ENCODE results near the gene EPB41L4B.

EPB41L4B gene

DNA sequence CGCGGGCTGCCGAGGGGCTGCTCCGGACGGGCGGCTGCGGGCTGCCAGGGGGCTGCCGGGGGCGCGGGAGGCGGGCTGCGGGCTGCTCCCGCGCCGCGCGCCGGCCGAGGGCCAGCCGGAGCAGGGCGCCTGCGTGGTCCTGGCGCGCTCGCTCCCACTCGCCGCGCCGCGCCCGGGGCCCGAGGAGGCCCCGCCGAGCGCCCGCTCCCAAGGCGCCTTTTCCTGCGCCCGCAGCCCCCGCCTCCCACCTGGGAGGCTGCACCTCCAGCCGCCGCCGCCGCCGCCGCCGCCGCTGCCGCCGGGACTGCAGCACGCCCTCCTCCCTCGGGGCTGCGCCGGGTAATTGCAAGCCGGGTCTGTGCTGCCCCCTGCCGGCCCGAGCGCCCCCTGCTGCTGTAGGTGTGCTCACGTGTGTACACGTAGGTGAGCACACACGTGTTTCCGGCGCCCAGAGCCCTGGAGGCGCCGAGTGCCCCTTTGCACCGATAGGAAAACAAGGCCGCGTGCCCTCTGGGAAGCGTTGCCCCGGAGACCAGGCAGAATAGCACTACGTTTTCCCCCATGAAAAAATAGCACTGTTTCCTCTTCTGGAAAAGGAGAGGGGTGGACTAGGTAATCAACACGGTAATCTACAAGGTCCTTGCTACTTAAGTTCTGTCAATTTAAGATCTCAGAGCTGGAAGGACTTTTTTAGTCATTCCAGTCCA lies at the start of gene EPB41L4B (continued):
- TF ChIP-seq ZFP37 (tag by site-specific recombination; IDR thresholded peaks at IDR 0.05), result no peak
- no peak for TF ChIP-seq RBAK (tag by site-specific recombination; IDR thresholded peaks at IDR 0.05)
- no peak for TF ChIP-seq ZNF549 (tag by site-specific recombination; IDR thresholded peaks at IDR 0.05)
- TF ChIP-seq ZNF157 (tag by site-specific recombination; IDR thresholded peaks at IDR 0.05), result no peak
- TF ChIP-seq ZBTB7A (tag by site-specific recombination; IDR thresholded peaks at IDR 0.05; ENCODE audit: low read depth), result no peak
- no peak for TF ChIP-seq ZNF670 (tag by site-specific recombination; IDR thresholded peaks at IDR 0.05; ENCODE audit: low read depth)
- TF ChIP-seq ZNF112 (tag by site-specific recombination; IDR thresholded peaks at IDR 0.05), result no peak
- TF ChIP-seq KLF10 (tag by site-specific recombination; IDR thresholded peaks at IDR 0.05), result no peak; the same call in 1 of the 2 replicates
- peak; percentile 69 for TF ChIP-seq HIC1 (tag by site-specific recombination; IDR thresholded peaks at IDR 0.05)
- TF ChIP-seq ZNF184 (tag by site-specific recombination; IDR thresholded peaks at IDR 0.05), result no peak
- TF ChIP-seq IKZF3 (tag by site-specific recombination; IDR thresholded peaks at IDR 0.05), result peak; percentile 31; the same call in 1 of the 2 replicates
- TF ChIP-seq, protein P1, sequence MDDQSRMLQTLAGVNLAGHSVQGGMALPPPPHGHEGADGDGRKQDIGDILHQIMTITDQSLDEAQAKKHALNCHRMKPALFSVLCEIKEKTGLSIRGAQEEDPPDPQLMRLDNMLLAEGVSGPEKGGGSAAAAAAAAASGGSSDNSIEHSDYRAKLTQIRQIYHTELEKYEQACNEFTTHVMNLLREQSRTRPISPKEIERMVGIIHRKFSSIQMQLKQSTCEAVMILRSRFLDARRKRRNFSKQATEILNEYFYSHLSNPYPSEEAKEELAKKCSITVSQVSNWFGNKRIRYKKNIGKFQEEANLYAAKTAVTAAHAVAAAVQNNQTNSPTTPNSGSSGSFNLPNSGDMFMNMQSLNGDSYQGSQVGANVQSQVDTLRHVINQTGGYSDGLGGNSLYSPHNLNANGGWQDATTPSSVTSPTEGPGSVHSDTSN (CRISPR knock-in tag; IDR thresholded peaks at IDR 0.05), result no peak
- no peak for TF ChIP-seq SALL2 (tag by site-specific recombination; IDR thresholded peaks at IDR 0.05; ENCODE audit: borderline replicate concordance)
- no peak for TF ChIP-seq PRDM1 (tag by site-specific recombination; IDR thresholded peaks at IDR 0.05)
- TF ChIP-seq ZNF138 (tag by site-specific recombination; IDR thresholded peaks at IDR 0.05; ENCODE audit: borderline replicate concordance), result no peak
- no peak for TF ChIP-seq ZNF623 (tag by site-specific recombination; IDR thresholded peaks at IDR 0.05)
- TF ChIP-seq ZNF571 (tag by site-specific recombination; IDR thresholded peaks at IDR 0.05), result no peak
- TF ChIP-seq ZFP41 (tag by site-specific recombination; IDR thresholded peaks at IDR 0.05; ENCODE audit: borderline replicate concordance), result no peak
- TF ChIP-seq ZSCAN18 (tag by site-specific recombination; IDR thresholded peaks at IDR 0.05), result no peak
- TF ChIP-seq ZNF521 (tag by site-specific recombination; IDR thresholded peaks at IDR 0.05), result no peak
- no peak for TF ChIP-seq BCL11B (tag by site-specific recombination; IDR thresholded peaks at IDR 0.05; ENCODE audit: low read depth)
- TF ChIP-seq BCL11A (tag by site-specific recombination; IDR thresholded peaks at IDR 0.05; ENCODE audit: low read depth), result no peak
- TF ChIP-seq, protein P2, sequence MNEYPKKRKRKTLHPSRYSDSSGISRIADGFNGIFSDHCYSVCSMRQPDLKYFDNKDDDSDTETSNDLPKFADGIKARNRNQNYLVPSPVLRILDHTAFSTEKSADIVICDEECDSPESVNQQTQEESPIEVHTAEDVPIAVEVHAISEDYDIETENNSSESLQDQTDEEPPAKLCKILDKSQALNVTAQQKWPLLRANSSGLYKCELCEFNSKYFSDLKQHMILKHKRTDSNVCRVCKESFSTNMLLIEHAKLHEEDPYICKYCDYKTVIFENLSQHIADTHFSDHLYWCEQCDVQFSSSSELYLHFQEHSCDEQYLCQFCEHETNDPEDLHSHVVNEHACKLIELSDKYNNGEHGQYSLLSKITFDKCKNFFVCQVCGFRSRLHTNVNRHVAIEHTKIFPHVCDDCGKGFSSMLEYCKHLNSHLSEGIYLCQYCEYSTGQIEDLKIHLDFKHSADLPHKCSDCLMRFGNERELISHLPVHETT (tag by site-specific recombination; IDR thresholded peaks at IDR 0.05), result no peak
- TF ChIP-seq ZNF24 (tag by site-specific recombination; IDR thresholded peaks at IDR 0.05), result peak; percentile 45; the same call in 1 of the 2 replicates
- peak; percentile 96 for TF ChIP-seq ZEB2 (tag by site-specific recombination; IDR thresholded peaks at IDR 0.05)
- TF ChIP-seq WT1 (tag by site-specific recombination; IDR thresholded peaks at IDR 0.05), result no peak
- no peak for TF ChIP-seq ZNF843 (tag by site-specific recombination; IDR thresholded peaks at IDR 0.05)
- TF ChIP-seq, protein P3, sequence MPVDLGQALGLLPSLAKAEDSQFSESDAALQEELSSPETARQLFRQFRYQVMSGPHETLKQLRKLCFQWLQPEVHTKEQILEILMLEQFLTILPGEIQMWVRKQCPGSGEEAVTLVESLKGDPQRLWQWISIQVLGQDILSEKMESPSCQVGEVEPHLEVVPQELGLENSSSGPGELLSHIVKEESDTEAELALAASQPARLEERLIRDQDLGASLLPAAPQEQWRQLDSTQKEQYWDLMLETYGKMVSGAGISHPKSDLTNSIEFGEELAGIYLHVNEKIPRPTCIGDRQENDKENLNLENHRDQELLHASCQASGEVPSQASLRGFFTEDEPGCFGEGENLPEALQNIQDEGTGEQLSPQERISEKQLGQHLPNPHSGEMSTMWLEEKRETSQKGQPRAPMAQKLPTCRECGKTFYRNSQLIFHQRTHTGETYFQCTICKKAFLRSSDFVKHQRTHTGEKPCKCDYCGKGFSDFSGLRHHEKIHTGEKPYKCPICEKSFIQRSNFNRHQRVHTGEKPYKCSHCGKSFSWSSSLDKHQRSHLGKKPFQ (tag by site-specific recombination; IDR thresholded peaks at IDR 0.05), result 0 out of 2 replicates have a peak, but pooled peaks have one; percentile 34
- TF ChIP-seq KLF17 (tag by site-specific recombination; IDR thresholded peaks at IDR 0.05), result no peak
- 0 out of 2 replicates have a peak, but pooled peaks have one; percentile 65 for TF ChIP-seq ZNF660 (tag by site-specific recombination; IDR thresholded peaks at IDR 0.05)
- peak; percentile 42 for TF ChIP-seq ZIC2 (tag by site-specific recombination; IDR thresholded peaks at IDR 0.05)
- TF ChIP-seq ZNF350 (tag by site-specific recombination; IDR thresholded peaks at IDR 0.05), result no peak
- TF ChIP-seq ZNF514 (tag by site-specific recombination; IDR thresholded peaks at IDR 0.05), result no peak

Data from HEK293 (cell line).